Muscle layer of duodenum (tissue), 2 donors: ENCODE measurements around the gene FTCD.

Experiments used
- H3K27ac ChIP-seq: one replicate; pipeline ENCODE4 v1.7.0; 2013; ENCODE audit warnings: mild to moderate bottlenecking, low read length
- H3K27me3 ChIP-seq: one replicate; pipeline ENCODE4 v1.7.0; 2013; ENCODE audit warnings: low read depth, mild to moderate bottlenecking, control low read depth, low read length
- H3K36me3 ChIP-seq, 2 donors: one replicate each; pipeline ENCODE4 v1.7.0; 2013; ENCODE audit warnings: low read length in 2 of 2, control low read depth in 1 of 2, mild to moderate bottlenecking in 1 of 2; ENCODE audit not compliant: insufficient read depth in 2 of 2, control insufficient read depth in 1 of 2
- H3K4me1 ChIP-seq, 2 donors: one replicate each; pipeline ENCODE4 v1.7.0; 2013; ENCODE audit warnings: low read length in 2 of 2, mild to moderate bottlenecking in 2 of 2, control low read depth in 1 of 2, moderate library complexity in 1 of 2; ENCODE audit not compliant: insufficient read depth in 2 of 2, control insufficient read depth in 1 of 2
- H3K4me3 ChIP-seq, 2 donors: one replicate each; pipeline ENCODE4 v1.7.0; 2013; ENCODE audit warnings: low read length in 2 of 2, low read depth in 1 of 2, mild to moderate bottlenecking in 1 of 2
- H3K9me3 ChIP-seq, 2 donors: one replicate each; pipeline ENCODE4 v1.7.0; 2013; ENCODE audit warnings: low read length in 2 of 2, control low read depth in 1 of 2, mild to moderate bottlenecking in 1 of 2; ENCODE audit not compliant: control insufficient read depth in 1 of 2
- donor health status: healthy.

Gene FTCD

DNA sequence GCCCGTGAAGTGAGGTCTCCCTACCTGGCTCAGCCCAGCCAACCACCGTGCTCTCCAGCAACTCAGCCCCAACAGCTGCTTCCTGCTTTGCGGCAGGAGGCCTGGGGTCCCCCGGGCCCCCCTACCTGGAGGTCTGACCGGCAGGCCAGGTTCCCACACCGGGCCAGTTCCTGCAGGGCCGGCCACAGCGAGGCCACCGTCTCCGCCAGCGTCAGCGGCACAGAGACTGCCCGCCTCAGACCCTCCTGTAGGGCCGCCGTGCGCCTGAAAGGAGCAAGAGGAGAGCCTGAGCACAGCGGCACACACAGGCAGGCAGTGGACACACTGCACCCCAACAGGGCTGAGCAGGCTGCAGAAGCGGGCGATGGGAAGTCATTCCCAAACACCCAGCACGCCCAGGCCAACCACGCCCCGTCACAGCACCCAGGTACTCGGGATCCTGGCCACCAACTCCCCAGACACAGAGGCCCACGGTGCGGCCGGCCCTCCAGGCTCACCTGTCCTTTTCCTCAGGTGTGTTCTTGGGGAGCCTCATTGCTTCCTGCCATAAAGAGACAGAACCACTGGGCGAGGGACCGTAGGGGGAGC lies 16.9 kb downstream of the FTCD start:
- Histone ChIP-seq H3K4me3 (no peak overlapping the region), H3K36me3 (no peaks in the 10 kb centered on the region), H3K9me3 (no peaks in the 10 kb centered on the region), H3K27ac (no peak overlapping the region), H3K27me3 (no peaks in the 10 kb centered on the region), H3K4me1 (no peaks in the 10 kb centered on the region)

DNA sequence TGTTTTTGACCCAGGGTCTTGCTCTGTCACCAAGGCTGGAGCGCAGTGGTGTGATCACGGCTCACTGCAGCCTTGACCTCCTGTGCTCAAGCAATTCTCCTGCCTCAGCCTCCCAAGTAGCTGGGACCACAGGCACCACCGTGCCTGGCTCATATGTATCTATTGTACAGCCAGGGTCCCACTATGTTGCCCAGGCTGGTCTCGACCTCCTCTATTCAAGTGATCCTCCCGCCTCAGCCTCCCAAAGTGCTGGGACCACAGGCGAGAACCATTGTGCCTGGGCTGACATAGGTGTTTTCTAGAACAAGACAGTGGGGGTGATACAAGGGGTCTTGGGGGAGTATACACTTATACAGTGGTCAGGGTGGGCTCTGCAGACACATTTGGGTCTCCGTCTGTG lies 17.5 kb downstream of the FTCD start:
- Histone ChIP-seq H3K4me3 (no peak overlapping the region), H3K27me3 (no peaks in the 10 kb centered on the region), H3K4me1 (no peaks in the 10 kb centered on the region), H3K36me3 (no peaks in the 10 kb centered on the region), H3K27ac (no peak overlapping the region), H3K9me3 (no peaks in the 10 kb centered on the region)

DNA sequence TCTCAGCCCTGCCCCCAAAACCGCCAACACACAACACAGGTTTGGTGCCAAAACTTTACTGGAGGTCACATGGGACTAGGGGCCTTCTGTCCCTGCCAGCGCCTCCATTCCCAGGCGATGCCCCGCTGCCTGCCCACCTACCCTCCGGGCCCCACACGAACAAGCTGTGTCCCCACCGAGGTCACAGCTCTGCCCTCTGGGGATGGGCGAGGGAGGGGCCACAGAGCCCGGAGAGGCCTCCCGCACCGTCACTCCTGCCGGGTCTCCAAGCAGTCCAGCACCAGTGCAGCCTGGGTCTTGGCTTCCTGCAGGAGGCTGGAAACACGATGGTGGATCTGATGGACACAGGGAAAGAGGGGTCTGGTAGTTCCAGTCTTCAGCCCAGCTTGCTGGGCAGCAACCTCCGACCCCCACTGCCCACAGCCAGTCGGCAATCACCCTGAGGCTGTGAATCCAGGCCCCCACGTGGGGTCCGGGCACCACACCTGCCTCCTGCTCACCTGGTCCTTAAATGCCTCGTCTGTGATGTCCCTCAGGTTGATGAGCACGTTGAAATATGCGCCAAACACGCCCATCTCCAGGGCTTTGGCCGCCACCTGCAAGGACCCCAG lies 18.5 kb downstream of the FTCD start:
- Histone ChIP-seq H3K4me1 (no peaks in the 10 kb centered on the region), H3K36me3 (no peaks in the 10 kb centered on the region), H3K27ac (no peak overlapping the region), H3K9me3 (no peaks in the 10 kb centered on the region), H3K27me3 (no peaks in the 10 kb centered on the region), H3K4me3 (no peak overlapping the region)

GRCh38 chr21:46135782-46136395 lies 19.5 kb downstream of the FTCD start:
- Histone ChIP-seq H3K27me3 (no peaks in the 10 kb centered on the region), H3K4me1 (no peaks in the 10 kb centered on the region), H3K9me3 (no peaks in the 10 kb centered on the region), H3K4me3 (no peak overlapping the region), H3K27ac (no peak overlapping the region), H3K36me3 (no peaks in the 10 kb centered on the region)

DNA sequence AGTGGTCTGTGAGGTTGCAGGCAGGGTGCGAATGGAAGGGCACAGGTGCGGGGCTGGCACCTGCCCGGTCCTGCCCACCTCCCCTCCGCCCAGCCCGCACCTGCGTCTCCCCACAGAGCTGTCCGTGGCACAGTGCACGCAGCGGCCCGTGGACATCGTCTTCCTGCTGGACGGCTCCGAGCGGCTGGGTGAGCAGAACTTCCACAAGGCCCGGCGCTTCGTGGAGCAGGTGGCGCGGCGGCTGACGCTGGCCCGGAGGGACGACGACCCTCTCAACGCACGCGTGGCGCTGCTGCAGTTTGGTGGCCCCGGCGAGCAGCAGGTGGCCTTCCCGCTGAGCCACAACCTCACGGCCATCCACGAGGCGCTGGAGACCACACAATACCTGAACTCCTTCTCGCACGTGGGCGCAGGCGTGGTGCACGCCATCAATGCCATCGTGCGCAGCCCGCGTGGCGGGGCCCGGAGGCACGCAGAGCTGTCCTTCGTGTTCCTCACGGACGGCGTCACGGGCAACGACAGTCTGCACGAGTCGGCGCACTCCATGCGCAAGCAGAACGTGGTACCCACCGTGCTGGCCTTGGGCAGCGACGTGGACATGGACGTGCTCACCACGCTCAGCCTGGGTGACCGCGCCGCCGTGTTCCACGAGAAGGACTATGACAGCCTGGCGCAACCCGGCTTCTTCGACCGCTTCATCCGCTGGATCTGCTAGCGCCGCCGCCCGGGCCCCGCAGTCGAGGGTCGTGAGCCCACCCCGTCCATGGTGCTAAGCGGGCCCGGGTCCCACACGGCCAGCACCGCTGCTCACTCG lies 23.3 kb downstream of the FTCD start:
- no peaks in the 10 kb centered on the region for H3K27me3 ChIP-seq
- H3K27ac ChIP-seq = no peak overlapping the region
- H3K4me3 ChIP-seq = no peak overlapping the region
- H3K9me3 ChIP-seq = no peaks in the 10 kb centered on the region
- peaks cover 6 to 20% of the 10 kb centered on the region in 2 donors for H3K36me3 ChIP-seq
- no peaks in the 10 kb centered on the region for H3K4me1 ChIP-seq

GRCh38 chr21:46131588-46131837 lies 23.9 kb downstream of the FTCD start:
- no peaks in the 10 kb centered on the region for H3K9me3 ChIP-seq
- no peak overlapping the region for H3K4me3 ChIP-seq
- peaks cover 6 to 25% of the 10 kb centered on the region in 2 donors for H3K36me3 ChIP-seq
- no peak overlapping the region for H3K27ac ChIP-seq
- H3K4me1 ChIP-seq = no peaks in the 10 kb centered on the region
- H3K27me3 ChIP-seq = no peaks in the 10 kb centered on the region

DNA sequence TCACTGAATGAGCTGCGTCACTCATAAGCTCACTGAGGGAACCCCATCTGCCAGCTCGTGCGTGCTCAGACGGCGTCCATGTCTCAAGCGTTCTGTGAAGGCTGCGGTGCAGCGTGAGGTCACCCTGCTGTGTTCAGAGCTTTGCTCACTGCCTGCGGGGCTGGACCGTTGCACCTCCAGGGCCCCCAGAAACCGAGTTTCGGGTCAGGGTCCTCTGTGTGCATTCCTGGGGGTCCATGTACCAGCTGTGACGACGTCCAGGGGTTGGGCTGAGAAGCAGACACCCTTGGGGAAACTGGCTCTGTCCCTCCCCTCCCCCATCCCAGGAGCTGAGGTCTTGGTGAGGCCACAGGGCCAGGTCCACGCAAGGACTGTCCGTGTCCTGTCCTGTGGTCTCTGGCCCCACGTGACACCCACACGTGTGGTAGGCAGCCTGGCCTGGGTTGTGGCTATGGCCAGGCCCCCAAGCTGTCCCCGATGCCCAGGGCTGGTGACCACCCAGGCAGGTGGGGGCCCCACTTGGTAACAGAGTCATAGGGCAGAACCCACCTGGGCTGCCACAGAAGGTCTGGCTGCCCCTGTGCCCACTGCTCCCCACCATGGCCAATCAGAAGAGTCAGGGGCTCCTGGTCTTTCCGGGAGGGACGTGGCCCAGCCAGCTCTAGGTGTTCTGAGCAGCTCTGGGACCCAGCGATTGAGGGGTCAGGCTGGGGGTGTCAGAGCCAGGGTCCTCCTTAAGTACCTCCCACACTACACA lies 24.4 kb downstream of the FTCD start:
- Histone ChIP-seq H3K4me1 (no peaks in the 10 kb centered on the region), H3K27ac (no peak overlapping the region), H3K27me3 (no peaks in the 10 kb centered on the region), H3K36me3 (peaks cover 6 to 30% of the 10 kb centered on the region in 2 donors), H3K4me3 (no peak overlapping the region), H3K9me3 (no peaks in the 10 kb centered on the region)

GRCh38 chr21:46129846-46130651 lies 25.3 kb downstream of the FTCD start:
- H3K27ac ChIP-seq = no peak overlapping the region
- no peak overlapping the region for H3K4me3 ChIP-seq
- H3K4me1 ChIP-seq = no peaks in the 10 kb centered on the region
- peaks cover 6 to 40% of the 10 kb centered on the region in 2 donors for H3K36me3 ChIP-seq
- no peaks in the 10 kb centered on the region for H3K27me3 ChIP-seq
- no peaks in the 10 kb centered on the region for H3K9me3 ChIP-seq

DNA sequence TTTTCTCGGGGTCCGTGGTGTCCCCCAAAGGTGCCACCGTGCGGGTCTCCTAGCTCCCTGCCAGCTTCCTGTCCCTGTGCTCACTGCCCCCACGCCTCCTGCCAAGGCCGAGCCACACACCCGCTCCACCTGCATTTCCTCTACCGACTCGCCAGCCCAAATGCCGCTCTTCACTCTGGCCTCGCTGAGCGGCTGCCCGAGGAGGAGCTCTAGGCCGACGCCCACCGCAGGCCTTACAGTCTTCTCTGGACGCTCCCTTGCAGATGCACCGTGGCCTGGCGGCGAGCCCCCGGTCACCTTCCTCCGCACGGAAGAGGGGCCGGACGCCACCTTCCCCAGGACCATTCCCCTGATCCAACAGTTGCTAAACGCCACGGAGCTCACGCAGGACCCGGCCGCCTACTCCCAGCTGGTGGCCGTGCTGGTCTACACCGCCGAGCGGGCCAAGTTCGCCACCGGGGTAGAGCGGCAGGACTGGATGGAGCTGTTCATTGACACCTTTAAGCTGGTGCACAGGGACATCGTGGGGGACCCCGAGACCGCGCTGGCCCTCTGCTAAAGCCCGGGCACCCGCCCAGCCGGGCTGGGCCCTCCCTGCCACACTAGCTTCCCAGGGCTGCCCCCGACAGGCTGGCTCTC lies 26.3 kb downstream of the FTCD start:
- Histone ChIP-seq H3K36me3 (peaks cover 6 to 50% of the 10 kb centered on the region in 2 donors), H3K27ac (no peak overlapping the region)

DNA sequence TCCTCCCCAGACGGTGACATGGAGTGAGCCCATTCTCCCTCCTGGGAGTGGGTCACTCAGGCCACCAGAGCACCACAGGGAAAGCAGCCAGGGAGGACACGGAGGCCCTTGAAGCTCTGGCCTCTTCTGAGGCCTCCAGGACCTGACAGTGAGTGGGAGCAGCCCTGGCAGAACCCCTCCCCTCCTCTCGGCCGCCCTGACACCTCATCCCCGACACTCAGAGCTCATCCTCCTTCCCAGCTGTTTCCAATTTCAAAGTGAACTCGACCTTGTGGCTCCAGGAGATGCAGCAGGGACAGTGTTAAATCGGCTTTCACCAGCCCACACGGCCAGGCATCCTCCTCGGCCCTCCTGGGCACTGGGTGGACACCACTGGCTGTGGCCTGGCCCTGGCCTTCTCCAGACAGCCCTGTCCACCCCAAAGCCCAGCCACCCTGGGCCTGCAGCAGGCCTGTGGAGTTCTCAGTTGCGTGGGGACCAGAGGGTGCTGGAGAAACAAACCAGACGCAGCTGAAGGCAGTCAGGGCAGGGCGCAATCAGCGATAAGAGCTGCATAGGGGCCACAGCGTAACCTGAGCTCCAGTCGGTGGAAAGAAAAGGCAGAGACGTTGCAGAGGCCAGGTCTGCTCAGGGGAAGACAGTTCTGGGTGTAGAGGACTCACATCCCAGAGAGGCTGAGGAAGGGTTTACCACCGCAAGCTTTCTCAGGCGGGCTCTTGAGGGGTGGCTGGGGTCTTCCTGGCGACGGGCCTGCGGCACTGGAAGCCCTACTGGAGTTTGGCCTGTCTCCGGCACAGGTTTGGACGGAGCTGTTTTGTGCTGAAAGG lies 27.1 kb downstream of the FTCD start:
- H3K4me1 ChIP-seq = no peaks in the 10 kb centered on the region

More for the DNA sequence above, 26.3 kb downstream of the FTCD start:
- no peaks in the 10 kb centered on the region for H3K4me1 ChIP-seq
- no peaks in the 10 kb centered on the region for H3K9me3 ChIP-seq
- H3K27me3 ChIP-seq = no peaks in the 10 kb centered on the region
- H3K4me3 ChIP-seq = no peak overlapping the region

More for the DNA sequence above, 27.1 kb downstream of the FTCD start:
- Histone ChIP-seq H3K27me3 (no peaks in the 10 kb centered on the region), H3K4me3 (no peak overlapping the region), H3K27ac (no peak overlapping the region), H3K36me3 (peaks cover 7 to 55% of the 10 kb centered on the region in 2 donors), H3K9me3 (no peaks in the 10 kb centered on the region)
